Body of pancreas (tissue), 4 donors: ENCODE measurements around the gene LDLRAD4.

Experiments used
- POLR2A ChIP-seq, 3 donors: fragments of 450-650 bp; IDR thresholded peaks; one replicate each; pipeline ENCODE4 v1.6.1; 2016; ENCODE audit warnings: antibody characterized with exemption in 3 of 3, mild to moderate bottlenecking in 2 of 3
- TF ChIP-seq, protein P1 (sequence below), 7 experiments: fragments of 450-650 bp in 4 of 7; fragments of 200-600 bp in 3 of 7; sonication (generic) in 3 of 7; IDR thresholded peaks; one replicate each; pipeline ENCODE4 v1.5.1; 2016 to 2019; ENCODE audit warnings: antibody characterized with exemption in 7 of 7

DNA sequence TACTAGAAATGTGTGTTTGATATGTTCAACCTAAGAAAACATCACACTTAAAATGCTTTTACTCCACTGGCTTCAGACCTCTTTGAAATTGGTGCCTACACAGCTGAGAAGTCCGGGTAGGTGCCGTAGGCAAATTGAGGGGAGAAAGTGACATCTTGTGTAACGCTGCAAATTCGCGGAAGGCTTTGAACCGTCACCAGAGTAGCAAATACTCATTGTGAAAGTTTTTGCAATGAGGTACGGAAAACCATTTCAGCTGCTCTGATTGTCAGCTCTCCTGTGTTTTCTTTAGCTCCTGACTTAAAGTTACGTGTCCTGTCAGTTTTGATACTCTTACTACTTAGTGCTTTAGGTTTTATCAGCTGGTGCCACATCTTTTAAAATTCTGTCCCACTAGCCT is 283.3 kb downstream of the LDLRAD4 start:
- TF ChIP-seq POLR2A (IDR thresholded peaks at IDR 0.05), result no peak
- TF ChIP-seq, protein P1, sequence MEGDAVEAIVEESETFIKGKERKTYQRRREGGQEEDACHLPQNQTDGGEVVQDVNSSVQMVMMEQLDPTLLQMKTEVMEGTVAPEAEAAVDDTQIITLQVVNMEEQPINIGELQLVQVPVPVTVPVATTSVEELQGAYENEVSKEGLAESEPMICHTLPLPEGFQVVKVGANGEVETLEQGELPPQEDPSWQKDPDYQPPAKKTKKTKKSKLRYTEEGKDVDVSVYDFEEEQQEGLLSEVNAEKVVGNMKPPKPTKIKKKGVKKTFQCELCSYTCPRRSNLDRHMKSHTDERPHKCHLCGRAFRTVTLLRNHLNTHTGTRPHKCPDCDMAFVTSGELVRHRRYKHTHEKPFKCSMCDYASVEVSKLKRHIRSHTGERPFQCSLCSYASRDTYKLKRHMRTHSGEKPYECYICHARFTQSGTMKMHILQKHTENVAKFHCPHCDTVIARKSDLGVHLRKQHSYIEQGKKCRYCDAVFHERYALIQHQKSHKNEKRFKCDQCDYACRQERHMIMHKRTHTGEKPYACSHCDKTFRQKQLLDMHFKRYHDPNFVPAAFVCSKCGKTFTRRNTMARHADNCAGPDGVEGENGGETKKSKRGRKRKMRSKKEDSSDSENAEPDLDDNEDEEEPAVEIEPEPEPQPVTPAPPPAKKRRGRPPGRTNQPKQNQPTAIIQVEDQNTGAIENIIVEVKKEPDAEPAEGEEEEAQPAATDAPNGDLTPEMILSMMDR (IDR thresholded peaks at IDR 0.05), result no peak
